NK-92 treated with Interleukin-12 subunit alpha and Interleukin-12 subunit beta, amount 100 ng/mL, for 24 hours (cell line): Measurements from ENCODE around the gene GPR85.
"Not testable (repeated sequence)": the region's sequence is repeated elsewhere in the genome, so short reads cannot be mapped to it uniquely, and the experiment has no call there.

Experiments
- DNase-seq: peaks from one replicate; lab custom pipeline; 2025; lab: John Stamatoyannopoulos, UW

GPR85 gene

DNA sequence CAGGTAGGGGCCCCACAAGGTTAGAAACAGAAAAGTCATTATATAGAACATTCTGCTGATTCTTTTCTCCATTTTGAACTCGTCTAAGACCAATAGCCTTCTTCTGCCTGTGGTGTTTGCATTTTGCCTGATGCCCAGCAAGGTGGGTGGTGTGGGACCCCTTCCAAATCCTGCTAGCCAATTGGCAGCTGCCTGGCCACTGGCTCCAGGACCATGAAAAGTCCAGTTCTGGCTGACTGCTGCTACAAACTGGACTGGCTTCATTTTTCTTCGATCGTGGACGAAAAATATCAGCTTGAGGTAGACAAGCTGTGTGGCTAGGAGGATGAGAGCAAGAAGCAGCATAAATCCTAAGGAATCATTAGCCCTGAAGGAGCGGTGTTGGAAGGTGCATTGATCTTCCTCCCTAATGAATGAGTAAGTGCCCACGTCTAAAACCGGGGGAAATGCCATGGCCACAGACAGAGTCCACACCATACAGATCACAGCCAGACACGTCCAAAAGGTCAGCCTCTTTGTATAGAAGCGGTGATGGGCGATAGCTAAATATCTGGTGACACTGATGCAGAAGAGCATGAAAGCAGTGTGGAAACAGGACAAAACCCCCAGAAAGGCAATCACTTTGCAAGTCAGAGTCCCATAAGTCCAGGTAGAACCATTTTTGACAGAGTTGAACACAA, 2.7 kb downstream of the GPR85 start:
- no peak for DNase-seq

GRCh38 chr7:113083132-113083815, 3.4 kb downstream of the GPR85 start:
- DNase-seq: no peak

DNA sequence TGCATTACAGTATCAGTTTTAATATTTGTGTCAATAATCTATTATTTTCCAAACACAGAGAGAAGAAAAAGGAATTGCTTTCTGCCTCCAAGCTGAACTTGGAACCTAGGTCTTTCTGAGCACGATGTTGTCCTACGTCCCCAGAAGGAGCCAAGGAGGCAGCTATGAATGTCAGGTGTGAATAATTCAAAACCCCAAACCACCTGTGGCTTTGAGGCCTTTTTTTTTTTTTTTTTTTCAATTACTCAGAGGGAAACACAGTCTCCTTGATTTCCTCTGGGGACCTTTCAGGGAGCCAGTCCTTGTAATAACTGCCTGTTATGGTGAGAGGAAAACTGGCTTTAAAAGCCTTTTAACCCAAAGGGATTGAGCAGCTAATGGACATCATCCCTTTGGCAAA, 8.3 kb downstream of the GPR85 start:
- no peak for DNase-seq

GRCh38 chr7:113076703-113077102, 9.9 kb downstream of the GPR85 start:
- DNase-seq: no peak

GRCh38 chr7:113071465-113071864, 15.2 kb downstream of the GPR85 start:
- no peak for DNase-seq

GRCh38 chr7:113062499-113062898, 24.1 kb downstream of the GPR85 start:
- DNase-seq: no peak

GRCh38 chr7:113060100-113060499, 26.5 kb downstream of the GPR85 start:
- DNase-seq: no peak

- no peak for DNase-seq
Observed at GRCh38 chr7:113054938-113055337, 31.7 kb downstream of the GPR85 start.

DNA sequence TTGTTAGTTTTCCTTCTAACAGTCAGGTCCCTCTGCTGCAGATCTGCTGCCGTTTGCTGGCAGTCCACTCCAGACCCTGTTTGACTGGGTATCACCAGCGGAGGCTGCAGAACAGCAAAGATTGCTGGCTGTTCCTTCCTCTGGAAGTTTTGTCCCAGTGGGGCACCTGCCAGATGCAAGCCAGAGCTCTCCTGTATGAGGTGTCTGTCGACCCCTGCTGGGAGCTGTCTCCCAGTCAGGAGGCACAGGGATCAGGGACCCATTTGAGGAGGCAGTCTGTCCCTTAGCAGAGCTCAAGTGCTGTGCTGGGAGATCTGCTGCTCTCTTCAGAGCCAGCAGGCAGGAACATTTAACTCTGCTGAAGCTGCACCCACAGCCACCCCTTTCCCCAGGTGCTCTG, 32.4 kb downstream of the GPR85 start:
- DNase-seq: not testable (repeated sequence)

GRCh38 chr7:113049221-113049620, 37.4 kb downstream of the GPR85 start:
- not testable (repeated sequence) for DNase-seq

- DNase-seq: no peak
Observed at GRCh38 chr7:113046453-113046852, 40.2 kb downstream of the GPR85 start.

GRCh38 chr7:113045379-113045778, 41.2 kb downstream of the GPR85 start:
- no peak for DNase-seq

- no peak for DNase-seq
Observed at GRCh38 chr7:113044394-113044793, 42.2 kb downstream of the GPR85 start.

DNA sequence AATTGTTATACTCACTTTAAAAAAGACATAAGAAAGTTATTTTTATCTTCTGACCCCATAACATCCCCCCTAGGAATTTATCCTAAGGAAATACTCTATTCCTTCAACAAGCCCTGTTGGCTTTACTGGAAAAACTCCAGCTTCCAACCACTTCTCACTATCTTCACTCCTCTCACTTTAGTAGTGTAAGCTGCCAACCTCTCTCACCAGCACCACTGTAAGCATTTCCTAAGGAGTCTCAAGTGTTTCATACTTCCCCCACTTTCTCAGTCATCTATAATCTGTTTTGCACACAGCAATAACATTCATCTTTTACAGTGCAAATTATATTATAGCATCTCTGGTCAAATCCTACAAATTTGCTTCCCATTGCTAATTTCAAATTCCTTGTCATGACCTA, 45.8 kb downstream of the GPR85 start:
- no peak for DNase-seq

- no peak for DNase-seq
Observed at GRCh38 chr7:113033959-113034358, 52.7 kb downstream of the GPR85 start.
